Measurements from ENCODE around the gene CD37.
"Not testable (repeated sequence)": the region's sequence is repeated elsewhere in the genome, so short reads cannot be mapped to it uniquely, and the experiment has no call there.

GRCh38 chr19:49332691-49333417 lies 2.4 kb upstream of the CD37 start:
- TF ChIP-seq POLR2A, CTCF (IDR thresholded peaks at IDR 0.05): not testable (repeated sequence)
